SK-N-SH treated with all-trans-retinoic acid at 6 μM for 48 hours (cell line): ENCODE data around the gene PLPP3.

Experiments
- OSR1 ChIP-seq: fragments of 250-450 bp; sonication (Bioruptor Pico); IDR thresholded peaks from 2 replicates; pipeline ENCODE4 v1.8.0; 2022; ENCODE audit warnings: moderate library complexity, mild to moderate bottlenecking, inconsistent platforms
- ZC3H10 ChIP-seq: fragments of 250-450 bp; sonication (Bioruptor Pico); IDR thresholded peaks from 2 replicates; pipeline ENCODE4 v1.5.1; 2021; ENCODE audit warnings: mild to moderate bottlenecking, moderate library complexity

- TF ChIP-seq OSR1 (CRISPR knock-in tag), result no peak
- TF ChIP-seq ZC3H10, result no peak
These were observed 43.4 kb downstream of the PLPP3 start for GRCh38 chr1:56535939-56536338.
